GM19328 (cell line): Measurements from ENCODE around the gene CD320.
"Not testable (repeated sequence)": the region's sequence is repeated elsewhere in the genome, so short reads cannot be mapped to it uniquely, and the experiment has no call there.

Experiments
- ATAC-seq: cut with Tn5 transposase; IDR thresholded peaks from one replicate; pipeline ENCODE4 v1.9.1; 2021; ENCODE audit warnings: mild to moderate bottlenecking, moderate library complexity; ENCODE audit not compliant: unreplicated experiment

Gene CD320

DNA sequence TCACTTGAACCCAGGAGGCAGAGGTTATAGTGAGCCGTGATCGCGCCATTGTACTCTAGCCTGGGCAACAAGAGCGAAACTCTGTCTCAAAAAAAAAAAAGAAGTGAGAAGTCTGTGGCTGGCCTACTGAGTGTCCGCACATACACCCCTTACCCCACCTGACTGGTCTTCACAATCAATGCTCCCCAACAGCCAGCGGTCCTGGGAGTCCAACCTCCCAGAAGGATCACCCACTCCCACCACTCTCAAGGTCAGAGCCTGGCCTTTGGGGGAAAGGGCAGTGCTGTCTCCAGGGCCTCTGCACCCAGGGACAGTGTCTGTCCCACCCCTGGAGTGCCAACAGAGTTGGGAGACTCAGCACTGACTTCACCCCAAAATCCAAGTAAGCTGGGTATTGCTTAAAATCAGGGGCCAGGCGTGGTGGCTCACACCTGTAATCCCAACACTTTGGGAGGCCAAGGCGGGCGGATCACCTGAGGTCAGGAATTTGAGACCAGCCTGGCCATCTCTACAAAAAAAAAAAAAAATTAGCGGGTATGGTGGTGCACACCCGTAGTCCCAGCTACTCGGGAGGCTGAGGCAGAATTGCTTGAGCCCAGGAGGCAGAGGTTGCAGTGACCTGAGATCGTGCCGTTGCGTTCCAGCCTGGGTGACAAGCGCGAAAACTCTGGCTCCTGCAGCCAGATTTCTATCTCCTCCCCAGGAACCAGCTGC lies 2.3 kb upstream of the CD320 start:
- no peak for ATAC-seq

DNA sequence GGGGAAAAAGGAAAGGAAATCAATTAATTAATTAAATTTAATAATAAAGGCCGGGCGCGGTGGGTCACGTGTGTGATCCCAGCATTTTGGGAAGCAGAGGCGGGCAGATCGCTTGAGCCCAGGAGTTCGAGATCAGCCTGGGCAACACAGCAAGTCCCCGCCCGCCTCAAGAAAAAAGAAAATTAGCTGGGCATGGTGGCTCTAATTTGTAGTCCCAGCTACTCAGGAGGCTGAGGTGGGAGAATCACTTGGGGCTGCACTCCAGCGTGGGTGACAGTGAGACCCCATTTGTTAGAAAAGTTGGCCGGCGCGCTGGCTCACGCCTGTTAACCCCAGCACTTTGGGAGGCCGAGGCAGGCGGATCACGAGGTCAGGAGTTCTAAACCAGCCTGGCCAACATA lies 733 bp upstream of the CD320 start:
- no peak for ATAC-seq

DNA sequence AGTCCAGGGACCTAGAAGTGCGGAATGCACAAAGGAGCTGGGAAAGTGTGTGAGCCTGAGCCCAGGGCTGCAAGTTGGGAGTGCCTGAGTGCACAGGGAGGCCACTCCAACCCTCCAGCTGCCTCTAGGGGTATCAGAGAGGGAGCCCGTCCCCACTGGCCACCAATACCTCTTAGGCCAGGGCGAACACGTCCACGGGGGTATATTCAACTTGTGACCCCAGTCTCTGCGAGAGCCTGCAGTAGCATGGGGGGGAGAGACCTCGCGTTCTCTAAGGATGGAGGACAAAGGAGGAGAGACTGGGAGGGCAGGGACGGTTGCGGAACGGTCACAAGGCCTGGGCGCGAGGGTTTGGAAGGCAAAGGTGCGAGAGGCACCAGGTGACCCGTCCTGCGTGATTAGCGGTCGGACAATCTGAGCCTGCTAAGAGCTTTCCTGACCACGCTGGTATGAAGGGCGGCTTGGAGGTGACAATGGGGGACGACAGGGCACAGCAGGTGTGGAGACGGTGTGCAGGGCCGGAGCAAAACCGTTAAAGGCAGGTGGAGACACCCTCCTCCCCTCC lies 676 bp downstream of the CD320 start:
- ATAC-seq, result no peak

DNA sequence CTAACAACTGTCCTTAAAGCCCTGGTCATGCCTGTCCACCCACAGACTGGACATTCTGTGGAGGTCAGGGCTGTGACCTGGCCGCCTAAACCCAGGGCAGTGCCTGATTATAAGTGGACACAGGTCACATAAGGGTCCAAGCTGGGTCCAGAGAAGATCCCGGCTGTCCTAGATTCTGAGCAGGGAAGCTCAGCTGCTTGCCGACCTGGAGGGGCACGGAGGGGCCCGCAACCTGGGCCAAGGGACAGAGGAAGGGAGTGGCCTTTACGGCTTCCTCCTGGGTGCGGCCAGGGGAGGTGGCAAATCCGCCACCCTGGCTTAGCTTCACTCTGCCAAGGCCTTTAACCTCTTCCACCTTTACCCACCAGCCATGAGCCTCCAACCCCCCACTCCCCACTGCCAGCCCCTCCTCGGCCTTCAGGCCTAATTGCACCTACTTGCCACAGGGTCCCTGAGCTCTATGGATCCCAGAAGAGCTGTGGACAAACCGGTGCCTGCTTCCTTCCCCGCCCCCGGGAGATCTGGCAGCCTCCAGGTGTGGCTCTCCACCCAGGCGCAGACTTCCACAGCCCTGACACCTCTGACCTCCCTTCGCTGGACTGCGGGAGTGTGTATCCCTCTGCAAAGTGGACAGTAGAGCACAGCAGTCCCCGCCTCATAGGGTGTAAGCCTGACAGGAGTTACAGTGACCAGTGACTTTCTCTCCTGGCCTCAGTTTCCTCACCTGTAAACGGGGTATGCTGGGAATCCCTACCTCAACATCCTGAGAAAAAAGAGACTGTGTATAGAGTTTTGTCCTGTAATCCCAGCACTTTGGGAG lies 1.7 kb downstream of the CD320 start:
- no peak for ATAC-seq

DNA sequence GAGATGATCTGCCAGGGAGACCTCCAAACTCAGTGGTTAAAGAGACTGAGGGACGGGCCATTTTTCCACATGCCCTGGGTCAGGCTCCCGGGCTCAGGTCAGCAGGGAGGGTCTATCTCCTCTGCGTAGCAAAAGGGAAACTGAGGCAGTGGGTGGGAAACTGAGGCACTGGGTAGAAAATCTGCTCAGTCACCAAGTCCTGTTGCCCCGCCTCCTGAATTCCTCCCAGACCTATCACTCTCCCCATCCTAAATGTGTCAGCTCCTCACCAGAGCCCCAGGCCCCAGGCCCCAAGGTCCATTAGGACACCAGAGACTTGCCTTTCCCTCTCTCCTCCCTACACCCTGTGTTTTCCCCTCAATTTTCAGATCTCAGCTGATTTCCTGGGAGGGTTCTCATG lies 2.4 kb downstream of the CD320 start:
- ATAC-seq, result no peak

DNA sequence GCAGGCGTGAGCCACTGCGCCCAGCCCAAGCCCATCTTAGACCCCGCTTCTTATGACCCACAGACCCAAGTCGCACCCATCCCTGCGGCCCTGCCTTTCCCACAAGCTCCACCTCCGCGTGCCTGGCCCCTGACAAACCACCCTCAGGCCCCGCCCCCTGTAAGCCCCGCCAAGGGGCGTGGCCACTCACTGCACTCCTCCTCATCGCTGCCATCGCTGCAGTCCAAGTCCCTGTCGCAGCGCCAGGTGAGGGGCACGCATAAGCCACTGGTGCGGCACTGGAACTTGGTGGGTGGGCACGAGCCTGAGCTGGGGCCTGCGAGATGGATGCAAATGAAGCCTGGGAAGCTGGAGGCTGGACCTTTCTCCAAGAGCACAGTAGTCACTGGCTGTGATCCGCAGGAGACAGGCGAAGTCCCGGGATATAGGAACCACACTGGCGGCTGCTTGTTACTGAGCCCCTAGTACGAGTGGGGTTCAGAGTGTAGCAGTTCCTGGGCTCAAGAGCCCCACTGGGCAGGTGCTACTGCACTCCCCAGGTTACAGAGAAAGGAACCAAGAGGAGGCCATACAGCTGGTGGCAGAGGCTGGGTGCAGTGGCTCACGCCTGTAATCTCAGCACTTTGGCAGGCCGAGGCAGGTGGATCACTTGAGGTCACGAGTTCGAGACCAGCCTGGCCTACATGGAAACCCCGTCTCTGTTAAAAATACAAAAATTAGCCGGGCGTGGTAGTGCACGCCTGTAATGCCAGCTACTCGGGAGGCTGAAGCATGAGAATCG lies 3.1 kb downstream of the CD320 start:
- no peak for ATAC-seq

DNA sequence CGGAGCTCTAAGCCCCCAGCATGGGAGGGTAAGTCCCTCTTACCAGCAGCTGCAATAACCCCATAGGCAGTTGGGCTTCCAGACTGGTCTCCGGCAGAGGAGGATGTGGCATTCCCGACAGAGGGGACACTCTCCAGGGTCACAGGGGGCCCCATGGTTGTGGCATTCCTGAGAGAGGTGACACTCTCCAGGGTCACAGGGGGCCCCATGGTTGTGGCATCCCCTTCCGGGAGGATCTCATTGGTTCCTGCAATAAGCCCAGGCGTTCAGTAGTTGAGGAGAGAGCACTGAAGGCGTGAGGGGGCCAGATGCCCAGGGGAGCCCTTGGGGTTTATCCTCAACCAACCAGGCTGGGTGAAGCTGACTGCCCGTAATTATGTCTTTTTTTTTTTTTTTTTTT lies 5.4 kb downstream of the CD320 start:
- ATAC-seq, result no peak

DNA sequence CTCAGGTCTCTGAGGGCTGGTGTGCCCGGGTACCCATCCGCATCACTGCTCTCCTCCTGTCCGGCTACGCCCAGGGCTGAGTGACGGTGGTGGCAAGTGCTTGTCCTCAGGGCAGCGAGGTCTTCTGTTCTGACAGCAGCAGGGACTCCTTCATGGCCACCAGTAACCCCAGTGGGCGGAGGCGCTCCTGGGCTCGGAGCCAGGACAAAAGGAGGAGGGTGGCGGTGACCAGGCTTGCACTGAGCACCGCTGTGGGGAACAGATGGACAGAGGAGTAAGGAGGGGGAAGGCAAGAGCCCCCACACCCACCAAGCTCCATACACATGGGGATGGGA lies 5.8 kb downstream of the CD320 start:
- ATAC-seq, result no peak

DNA sequence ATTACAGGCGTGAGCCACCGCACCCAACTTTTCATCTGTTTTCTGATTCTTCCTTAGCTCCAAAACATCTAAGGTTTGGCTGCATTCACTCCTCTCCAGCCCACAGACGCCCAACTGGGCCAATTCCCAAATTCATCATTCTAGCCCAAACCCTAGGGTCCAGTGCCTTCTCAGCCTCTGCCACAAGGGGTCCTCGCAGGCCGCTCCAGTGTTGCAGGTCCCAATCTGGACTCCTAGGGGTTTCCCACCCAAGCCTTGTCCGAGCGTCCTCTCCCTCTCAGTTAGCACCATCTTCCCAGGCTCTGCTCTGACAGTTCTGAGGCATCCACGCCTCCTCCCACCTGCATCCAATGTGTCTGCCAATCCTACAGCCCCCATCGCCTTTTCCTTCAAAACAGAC lies 16.8 kb downstream of the CD320 start:
- ATAC-seq, result not testable (repeated sequence)

DNA sequence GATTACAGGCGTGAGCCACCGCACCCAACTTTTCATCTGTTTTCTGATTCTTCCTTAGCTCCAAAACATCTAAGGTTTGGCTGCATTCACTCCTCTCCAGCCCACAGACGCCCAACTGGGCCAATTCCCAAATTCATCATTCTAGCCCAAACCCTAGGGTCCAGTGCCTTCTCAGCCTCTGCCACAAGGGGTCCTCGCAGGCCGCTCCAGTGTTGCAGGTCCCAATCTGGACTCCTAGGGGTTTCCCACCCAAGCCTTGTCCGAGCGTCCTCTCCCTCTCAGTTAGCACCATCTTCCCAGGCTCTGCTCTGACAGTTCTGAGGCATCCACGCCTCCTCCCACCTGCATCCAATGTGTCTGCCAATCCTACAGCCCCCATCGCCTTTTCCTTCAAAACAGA lies 31.6 kb downstream of the CD320 start:
- not testable (repeated sequence) for ATAC-seq

DNA sequence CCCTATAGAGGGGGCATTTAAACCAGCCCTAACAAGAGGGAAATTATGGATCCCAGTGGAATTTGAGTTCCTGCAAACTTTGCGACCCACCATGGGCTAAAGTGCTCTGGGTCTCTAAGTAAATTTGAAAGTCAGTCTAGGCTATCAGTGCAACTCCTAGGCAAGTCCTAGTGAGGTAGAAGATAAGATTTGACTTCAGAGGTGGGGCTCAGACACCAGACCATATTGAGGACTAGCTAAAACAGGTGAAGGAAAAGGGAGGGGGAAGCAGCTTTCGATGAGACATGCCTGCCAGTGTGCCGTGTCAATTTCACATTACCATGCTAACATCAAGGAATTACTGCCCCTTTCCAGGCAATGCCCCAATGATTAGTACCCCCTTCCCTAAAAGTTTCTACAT lies 38.4 kb downstream of the CD320 start:
- ATAC-seq, result no peak

DNA sequence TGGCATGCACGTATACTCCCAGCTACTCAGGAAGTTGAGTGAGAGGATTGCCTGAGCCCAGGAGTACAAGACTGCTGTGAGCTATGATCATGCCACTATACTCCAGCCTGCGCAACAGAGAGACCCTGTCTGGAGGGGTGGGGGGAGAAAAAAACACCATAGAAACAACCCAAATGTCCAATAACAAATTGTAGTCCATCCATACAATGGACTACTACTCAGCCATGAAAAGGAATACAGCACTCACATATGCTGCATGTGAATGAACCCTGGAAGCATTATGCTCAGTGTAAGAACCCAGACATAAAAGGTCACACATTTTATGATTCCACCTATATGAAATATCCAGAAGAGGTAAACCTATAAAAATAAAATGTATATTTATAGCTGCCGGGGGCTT lies 42.3 kb downstream of the CD320 start:
- no peak for ATAC-seq

DNA sequence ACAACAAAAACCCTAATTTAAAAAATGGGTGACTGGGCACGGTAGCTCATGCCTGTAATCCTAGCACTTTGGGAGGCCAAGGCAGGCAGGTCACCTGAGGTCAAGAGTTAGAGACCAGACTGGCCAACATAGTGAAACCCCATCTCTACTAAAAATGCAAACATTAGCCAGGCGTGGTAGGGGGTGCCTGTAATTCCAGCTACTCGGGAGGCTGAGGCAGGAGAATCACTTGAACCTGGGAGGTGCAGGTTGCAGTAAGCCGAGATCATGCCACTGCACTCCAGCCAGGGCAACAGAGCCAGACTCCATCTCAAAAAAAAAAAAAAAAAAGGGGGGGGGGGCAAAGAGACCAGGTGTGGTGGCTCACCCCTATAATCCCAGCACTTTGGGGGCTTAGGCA lies 43.9 kb downstream of the CD320 start:
- ATAC-seq, result not testable (repeated sequence)

DNA sequence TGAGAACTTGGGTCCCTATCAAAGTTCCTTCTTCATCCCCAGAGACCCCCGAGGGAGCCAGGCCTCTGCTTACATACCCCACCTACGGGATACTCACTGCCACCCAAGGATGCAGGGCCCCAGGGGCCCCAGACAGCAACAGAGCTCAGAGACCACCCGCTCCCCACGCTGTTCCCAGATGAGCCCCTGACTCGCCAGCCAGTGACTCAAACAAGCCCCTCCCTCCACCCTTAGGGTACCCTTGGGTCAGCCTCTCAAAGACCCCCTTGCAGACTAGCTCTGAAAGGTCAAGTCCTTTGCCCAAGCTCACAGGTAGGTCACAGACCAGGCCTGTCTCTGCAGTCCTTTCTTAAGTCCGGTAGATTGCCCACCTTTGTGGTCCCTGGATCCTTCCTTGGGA lies 45.7 kb downstream of the CD320 start:
- no peak for ATAC-seq

DNA sequence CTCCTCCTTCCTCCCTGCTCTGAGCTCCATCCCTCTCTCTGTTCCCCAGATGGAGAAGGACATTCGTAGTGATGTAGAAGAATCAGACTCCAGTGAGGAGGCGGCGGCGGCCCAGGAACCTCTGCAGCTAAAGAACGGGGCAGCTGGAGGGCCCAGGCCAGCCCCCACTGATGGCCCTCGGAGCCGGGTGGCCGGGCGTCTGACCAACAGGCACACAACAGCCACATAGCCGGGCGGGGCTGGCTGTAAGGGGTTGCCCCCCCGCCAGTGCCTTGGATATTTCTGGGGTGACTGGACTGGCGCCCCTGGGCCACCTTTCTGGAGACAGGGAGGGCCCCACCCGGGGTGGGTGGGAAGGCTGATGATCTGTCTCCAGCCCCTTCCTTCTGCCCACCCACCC lies 46.3 kb downstream of the CD320 start:
- ATAC-seq, result no peak

DNA sequence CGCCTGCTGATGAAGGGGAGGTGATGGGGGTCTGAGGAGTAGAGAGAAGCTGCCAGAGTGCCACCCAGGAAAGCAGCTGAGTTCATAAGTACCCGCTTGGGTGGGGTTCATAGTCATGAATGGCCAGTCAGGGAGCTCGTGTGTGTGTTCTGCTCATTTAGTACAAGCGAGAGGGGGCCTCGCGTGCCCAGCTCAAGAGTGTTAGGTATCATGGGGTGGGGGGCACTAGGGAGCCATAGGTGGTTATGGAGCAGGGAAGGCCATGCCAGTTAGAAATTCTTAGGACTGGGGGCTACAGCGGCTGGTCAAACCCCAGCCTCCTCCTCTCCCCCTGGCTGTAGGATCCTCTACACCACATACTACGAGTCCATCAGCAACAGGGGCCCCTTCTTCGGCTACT lies 46.8 kb downstream of the CD320 start:
- no peak for ATAC-seq

DNA sequence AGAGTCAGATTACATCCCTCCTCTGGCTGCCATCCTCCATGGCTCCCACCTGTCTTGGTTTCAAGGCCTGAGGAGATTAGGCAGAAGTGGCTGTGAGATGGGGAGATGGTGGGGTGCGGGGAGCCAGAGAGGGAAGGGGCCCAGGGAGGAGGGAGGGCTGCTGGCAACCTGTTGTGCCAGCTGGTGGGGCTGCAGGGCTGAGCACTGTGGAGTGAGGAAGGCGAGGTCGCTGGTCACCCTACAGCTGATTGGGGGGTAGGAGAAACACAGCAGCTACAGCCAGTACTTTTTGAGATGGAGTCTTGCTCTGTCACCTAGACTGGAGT lies 48.3 kb downstream of the CD320 start:
- no peak for ATAC-seq

DNA sequence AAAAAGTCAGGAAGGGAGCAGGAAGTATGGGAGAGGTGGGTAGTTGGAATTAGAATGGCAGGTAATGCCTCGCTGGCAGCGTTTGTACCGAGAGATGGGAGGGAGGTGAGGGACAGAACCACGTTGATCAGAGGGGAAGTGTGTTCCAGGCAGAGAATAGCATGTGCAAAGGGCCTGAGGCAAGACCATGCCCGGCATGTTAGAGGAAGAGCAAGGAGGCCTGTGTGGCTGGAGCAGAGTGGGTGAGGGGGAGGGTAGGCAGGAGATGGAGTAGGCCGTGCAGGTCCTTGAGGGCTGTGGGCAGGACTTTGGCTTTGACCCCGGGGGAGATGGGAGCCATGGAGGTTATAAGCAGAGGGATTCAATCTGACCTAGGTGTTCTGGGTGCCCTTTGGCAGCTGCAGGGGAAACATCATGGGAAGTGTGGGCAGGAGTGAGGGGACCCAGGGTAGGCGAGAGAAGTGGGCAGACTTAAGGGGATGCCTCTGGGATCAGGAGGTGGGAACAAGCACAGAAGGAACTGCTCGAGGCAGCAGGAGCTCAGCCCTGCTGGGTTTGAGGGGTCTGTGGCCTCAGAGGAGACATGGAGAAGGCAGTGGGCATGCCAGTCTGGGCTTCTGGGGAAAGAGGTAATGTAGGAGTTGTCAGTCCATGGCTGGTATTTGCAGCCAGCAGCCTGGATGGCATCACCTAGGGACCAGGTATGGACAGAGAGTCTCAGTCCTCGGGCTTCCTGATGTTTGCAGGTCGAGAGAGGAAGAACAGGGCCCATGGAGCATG lies 48.8 kb downstream of the CD320 start:
- ATAC-seq, result no peak

DNA sequence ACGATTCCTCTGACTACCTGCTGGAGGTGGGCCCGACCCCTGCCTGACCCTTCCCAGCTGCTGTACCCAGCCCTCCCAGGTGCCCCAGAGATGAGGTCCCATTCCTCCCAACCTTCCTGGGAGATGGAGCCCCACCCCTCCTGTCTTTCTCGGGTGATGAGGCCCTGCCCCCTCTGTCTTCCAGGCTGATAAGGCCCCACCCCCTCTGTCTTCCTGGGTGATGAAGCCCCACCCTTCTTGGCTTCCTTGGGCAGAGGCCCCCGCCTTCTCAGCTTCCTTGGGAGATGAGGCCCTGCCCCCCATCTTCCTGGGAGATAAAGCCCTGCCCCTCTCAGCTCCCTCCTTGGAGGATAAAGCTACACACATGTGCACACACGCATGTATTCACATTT lies 51.1 kb downstream of the CD320 start:
- ATAC-seq, result no peak

DNA sequence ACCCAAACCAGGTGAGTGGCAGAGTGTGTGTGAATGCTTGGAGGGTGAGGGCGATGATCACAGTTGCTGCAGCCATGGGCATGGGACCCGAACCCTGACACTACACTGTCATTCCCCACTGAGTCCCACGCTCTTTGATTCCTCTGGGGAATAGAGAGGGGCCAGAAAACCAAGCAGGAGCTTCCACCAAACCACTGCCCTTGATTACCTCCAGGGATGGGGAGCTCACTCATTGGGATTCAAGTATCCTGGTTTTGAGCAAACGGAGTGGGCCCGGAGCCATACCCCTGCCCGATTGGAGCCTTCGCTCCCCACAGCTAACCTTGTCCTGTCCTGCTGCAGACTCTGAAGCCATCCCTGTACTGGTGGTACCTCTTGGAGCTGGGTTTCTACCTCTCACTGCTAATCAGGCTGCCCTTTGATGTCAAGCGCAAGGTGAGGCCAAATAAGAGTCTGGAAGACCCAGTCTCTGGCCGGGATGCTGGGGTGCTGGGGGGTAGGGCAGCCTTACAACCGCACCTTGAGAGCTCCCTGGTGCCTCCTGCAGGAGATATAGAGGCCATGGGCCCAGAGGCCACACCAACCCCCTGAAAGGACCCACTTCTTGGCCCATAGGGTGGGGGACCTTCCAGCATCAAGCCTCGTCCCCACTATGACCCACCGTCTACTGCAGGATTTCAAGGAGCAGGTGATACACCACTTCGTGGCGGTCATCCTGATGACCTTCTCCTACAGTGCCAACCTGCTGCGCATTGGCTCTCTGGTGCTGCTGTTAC lies 51.7 kb downstream of the CD320 start:
- ATAC-seq, result no peak
